Ishikawa (cell line): ENCODE data around the gene FIS1.

Source experiments
- CREB1 ChIP-seq: IDR thresholded peaks from 2 replicates; pipeline ENCODE4 v1.6.1; 2012; ENCODE audit warnings: low read depth
- EGR1 ChIP-seq: IDR thresholded peaks from 2 replicates; pipeline ENCODE4 v1.6.1; 2012
- EP300 ChIP-seq: IDR thresholded peaks from 2 replicates; pipeline ENCODE4 v1.6.1; 2012; ENCODE audit warnings: borderline replicate concordance
- REST ChIP-seq: IDR thresholded peaks from 2 replicates; pipeline ENCODE4 v1.6.1; 2012; ENCODE audit warnings: low read depth, mild to moderate bottlenecking
- TCF12 ChIP-seq: IDR thresholded peaks from 2 replicates; pipeline ENCODE4 v1.6.1; 2012; ENCODE audit warnings: low read depth
- TEAD4 ChIP-seq: IDR thresholded peaks from 2 replicates; pipeline ENCODE4 v1.6.1; 2012
- USF1 ChIP-seq: IDR thresholded peaks from 2 replicates; pipeline ENCODE4 v1.6.1; 2012

- TF ChIP-seq REST, result no peak
- no peak for TF ChIP-seq EGR1
- no peak for TF ChIP-seq TEAD4
- TF ChIP-seq USF1, result no peak
- TF ChIP-seq CREB1, result no peak
- no peak for TF ChIP-seq TCF12
- no peak for TF ChIP-seq EP300
Measured at GRCh38 chr7:101269664-101270063, 24.8 kb upstream of the FIS1 start.
